HG03066 (cell line): ENCODE data around the gene REC8.
A peak's percentile ranks its signal among the peaks of the same experiment; 100 is the strongest.

Source experiments
- ATAC-seq: cut with Tn5 transposase; IDR thresholded peaks from one replicate; pipeline ENCODE4 v1.9.1; 2021; ENCODE audit warnings: low read depth; ENCODE audit not compliant: unreplicated experiment

REC8 gene

DNA sequence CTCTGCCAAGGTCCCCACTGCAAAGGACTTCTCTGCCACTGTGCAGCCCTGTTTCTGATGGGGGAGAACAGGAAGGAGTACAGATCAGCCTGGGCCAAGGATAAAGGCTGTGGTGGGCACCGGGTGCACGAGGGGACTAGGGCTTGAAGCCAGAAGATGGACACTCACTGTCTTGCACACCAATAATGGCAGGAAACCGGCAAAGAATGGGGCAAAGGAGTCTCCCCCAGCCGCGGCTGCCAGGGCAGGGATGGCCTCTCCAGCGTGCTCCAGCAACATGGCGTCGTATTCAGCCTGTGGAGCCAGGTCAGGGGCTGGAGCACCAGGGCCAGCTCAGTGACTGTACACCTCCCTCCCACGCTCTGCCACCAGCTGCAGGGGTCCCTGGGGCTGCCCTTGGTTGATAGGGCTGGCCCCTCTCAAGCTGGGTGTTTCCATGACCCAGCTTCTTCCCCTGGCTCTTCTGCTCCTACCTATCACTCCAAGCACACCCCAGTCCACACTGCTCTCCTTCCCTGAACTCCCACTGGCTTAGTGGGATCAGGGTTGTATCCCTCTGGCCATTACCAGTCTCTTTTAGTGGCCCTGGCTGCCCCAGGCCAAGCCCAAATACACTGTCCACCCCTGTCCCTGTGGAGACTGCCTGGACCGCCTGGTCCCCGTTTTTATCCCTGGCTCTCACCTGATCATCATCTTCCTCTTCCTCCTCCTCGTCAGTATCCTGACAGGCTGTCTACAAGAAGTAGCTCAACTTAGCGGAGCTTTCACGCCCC lies 10.4 kb downstream of the REC8 start:
- ATAC-seq, result no peak

DNA sequence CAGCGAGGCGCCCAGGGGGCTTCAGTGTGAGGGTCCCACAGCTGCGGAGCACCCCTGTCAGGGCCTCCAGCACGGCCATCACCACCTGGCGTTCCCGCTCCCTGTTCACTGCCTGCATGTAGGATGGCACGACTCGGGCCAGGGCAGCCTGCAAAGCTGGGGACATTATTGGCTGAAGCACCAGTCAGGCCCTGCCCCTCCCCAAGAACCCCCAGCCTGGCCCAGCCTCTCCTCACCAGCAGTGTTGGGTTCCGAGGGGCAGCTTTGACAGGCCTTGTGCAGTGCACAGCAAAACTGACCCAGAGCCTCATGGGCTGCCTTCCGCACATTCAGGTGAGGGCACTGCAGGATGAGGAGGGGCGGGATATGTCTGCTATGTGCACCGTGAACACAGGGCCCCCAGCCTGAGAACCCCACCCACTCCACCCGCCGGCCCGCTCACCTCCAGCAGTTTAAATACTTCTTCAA lies 11.2 kb downstream of the REC8 start:
- ATAC-seq, result no peak

DNA sequence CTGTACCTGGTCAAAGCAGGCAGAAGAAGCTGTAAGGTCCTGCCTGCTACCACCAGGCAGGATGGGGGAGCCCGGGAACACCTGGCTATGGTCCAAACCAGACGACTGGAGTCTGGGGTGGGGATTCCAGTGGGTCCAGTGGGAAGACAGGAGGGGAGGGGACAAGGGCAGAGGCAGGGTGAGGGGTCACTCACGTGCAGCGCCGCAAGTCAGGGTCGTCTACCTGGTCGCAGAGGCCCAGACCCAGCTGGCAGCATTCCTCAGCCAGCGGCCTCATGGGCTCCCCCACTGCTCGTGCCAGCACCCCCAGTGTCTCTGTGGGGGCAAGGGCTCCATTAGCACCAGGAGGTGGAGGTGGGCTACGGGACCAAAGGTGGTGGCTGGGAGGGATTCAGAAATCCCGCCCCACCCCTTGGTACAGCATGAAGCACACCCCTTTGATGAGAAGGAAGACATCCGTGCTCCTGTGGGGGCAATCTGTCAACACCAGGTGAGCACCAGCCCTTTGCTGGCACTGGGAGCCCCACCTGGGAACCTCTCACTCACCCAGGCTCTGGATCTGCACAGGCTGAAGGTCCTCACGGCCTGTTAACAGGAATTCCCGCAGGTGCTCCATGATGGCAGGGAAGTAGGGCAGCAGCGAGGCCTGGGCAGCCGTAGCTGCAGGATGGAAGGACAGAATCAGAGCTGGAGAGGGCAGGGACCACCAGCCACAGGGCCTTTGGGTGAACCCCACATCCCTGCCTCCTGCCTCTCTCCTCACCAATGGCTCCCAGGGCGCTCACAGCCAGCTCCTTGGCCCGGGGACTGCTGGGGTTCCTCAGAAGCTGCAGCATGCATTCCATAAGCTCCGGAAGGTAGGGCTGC lies 12.5 kb downstream of the REC8 start:
- no peak for ATAC-seq

DNA sequence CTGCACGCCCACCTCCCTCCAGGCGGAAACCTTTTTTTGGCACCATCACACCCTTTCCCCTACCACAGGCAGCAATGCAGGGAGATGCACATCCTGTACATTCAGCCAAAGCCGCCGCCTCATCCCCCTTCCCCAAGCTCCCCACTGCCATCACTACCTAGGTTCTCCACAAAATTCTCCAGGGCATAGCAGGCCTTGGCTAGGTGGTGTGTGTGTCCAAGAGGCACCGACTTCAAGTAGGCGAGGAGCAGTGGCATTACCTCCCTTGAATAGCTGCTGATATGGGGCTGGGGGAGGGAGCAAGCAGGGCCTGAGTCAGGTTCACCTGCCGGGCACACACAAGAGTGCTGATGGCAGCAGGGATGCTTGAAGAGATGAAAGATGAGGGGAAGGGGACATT lies 13.1 kb downstream of the REC8 start:
- no peak for ATAC-seq

DNA sequence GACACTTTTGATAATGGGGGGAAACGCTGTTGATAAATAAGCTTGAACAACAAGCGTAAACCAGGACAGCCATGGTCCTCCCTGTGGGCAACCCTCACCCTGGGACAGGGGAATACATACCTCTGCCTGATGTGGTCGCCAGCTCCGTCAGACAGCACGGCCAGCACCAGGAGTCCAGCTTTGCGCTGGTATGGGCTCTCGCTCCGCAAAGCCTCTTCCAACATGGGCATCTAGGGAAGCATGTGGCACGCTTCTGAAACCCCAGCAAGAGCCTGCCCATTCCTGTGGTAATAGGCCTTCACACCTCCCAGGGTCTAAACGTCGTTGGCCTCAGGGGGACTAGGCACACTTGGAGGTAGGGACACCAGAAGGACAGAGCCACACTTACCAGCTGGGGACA lies 13.9 kb downstream of the REC8 start:
- no peak for ATAC-seq

DNA sequence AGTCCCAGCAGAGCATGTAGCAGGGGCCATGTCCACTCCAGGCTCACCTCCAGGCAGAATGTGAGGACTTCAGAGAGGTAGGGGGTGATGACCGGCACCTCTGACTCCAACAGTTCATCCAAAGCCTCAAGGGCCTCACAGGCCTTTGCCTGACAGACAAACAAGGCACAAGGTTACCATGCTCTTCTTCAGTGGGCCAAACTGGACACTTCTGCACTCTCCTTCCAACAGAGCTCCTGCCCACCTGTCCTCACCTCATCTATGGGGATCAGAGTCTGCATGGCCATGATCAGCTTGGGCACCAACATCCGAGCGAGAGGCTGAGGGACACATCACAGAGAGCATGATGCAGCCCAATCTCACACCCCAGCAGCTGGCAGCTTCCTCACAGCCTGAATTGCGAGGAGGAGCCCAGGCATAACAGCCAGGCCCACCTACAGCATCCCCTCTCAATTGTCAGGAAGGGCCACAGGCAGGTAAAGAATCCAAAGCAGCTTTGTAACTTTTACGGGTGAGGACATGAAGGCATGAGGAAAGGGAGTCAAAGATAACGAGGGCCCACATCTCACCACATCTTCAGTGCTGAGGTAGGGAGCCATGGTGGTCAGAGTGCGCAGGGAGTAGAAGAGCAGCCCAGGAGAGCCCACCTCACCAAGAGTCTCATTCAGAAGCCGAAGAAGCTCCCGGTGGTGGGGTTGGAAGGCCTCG lies 15.1 kb downstream of the REC8 start:
- no peak for ATAC-seq

DNA sequence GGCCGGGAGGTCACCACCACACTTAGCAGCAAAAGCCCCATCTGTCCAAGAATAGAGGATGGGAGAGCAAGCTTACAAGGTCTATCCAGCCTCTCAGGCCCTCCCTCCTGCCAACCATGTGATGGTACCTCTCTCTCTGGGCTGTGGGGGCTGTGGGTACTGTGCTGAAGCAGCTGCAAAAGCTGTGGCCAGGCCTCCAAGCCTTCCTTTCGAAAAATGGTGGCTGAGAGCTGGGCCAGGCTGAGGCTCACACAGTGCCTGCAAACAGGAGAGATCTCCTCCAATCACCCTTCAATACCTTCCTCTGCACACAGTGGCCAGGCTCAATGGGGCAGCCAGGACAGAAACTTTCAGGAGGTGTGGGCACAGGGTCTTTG lies 15.6 kb downstream of the REC8 start:
- no peak for ATAC-seq

DNA sequence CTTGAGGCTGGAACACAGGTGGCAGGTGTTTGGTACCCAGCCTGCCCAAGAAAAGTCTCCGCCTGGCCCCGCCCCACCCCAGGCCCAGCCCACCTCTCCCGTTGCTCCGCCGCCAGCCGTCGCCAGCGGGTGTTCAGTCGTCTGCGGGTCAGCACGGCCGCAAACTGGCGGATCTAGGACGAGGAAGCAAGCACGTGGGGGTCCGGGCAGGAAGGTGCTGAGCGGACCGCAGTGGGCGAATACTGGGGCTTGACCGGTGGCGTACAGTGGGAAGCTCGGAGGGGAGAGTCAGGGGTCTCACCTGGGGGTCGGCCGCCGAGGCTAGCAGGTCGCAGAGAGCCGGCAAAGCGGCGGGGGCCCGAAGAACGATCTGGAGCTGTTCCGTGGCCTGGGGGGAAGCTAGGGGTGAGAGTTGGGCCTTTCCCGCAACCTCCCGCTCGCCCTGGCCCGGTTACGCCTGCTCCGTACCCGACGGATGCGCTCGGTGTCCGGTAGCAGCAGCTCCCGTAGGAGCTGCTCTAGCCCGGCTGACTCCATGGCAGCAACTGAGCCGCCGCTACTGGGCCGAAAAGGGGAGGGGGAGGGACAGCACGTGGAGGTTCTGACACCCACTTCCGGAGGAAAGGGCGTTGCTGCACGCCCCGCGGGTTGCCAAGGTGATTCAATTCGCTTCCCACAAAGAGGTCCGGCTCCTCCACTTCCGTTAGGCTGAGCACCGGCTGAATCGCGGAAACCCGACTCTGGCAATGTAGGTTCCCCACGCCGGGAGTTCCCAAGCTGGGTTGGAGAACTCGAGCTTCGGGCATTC lies 16.6 kb downstream of the REC8 start, which contains the start of gene IPO4:
Gene IPO4 (minus strand): TSS at position 566 of the 808 bp plus-strand sequence. CDS start 29 bp downstream, at position 537.
- peak; percentile 94 for ATAC-seq

DNA sequence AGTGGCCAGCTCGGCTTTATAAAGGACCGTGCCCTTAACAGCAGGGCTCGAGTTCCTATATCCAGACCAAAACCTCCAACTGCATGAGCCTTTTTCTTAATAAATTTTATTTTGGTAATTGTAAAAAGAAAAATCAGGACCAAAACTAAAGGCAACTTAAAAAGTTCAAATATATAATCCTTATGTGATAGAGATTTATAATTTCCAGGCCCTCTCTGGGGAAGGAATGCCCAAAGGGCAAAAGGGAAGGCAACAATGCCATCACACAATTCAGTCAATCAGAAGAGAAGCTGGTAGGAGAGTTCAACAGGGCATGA lies 17.1 kb downstream of the REC8 start:
- ATAC-seq, result no peak

DNA sequence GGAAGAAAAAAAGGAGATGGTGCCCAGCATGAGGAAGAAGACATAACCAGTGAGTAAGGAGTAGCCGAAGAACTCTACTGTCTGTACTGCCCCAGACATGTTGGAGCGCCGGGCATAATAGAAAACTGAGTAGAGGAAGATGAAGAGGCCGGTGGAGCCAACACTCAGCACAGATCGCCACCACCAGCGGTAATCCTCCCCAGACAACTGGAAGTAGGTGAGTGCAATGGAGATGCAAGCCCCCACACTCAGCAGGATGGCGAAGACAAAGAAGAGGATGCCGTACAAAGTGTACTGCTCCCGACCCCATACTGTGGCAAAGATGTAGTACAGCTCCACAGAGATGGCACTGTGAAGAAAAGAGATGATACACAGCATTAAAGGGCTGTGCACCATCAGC lies 17.6 kb downstream of the REC8 start:
- ATAC-seq, result no peak

DNA sequence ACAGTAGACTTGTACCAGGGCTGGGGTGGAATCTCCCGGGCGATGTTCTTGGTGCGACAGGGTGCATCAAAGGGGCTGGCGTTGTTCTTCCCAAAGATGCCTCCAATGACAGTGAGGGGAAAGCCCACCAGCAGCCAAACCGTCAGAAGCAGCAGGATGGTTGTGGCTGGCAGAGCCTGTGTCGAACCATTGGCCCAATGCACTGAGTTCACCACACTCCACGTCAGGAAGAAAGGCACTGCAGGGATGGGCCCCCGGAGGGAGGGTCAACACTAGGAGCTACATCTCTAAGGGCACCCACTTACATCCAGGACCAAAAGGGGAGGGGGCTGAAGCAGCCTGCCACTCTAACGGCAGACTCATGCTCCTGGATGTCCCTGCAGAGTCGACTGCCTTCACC lies 18.5 kb downstream of the REC8 start:
- no peak for ATAC-seq

DNA sequence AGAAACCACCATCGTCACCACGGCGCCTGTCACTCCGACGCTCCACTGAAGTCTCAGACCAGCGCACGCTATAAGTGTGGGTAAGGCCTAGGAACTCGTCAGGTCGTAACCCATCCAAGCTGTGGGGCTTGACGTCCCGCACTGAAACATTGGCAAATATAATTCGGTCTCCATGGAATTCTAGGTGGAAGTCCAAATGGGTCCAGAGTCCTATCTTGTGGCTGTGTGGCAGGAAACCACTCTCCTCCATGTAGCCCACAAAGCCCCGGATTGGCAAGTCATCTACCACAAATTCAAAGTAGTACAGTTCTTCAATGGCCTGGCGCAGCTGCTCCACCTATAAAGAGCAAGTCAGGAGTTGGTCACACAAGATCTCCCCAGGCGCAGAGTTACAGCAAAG lies 21.1 kb downstream of the REC8 start:
- ATAC-seq, result no peak

DNA sequence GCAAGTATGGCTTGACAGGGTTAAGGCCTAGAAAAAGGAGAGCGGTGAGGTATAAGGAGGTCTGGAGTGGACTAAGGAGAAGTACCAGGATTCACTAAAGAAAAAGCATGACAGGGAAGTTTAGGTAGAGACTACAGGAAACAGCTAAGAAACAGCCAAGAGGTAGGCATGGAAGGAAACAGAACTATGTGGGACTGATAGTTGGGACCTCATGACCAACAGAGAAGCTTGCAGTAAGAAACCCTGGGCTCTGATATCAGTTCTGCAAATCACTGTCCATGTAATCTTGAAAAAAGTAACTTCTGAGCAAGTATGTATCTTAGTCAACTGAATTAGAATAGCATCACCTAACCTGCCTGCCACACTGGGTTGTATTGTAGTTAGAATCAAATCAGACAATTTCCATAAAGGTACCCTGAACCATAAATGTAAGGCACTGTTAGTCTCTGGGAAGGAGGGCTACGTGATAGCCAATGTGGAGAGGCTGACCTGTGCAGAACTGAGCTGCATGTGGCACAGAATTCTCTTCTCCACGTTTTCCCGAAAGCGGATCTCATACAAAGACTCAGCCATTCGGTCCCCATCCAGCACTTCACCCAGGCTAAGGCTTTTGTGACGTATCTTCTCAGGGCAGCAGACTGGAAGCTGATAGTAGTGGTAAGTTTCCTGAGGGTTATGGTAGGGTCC lies 22.4 kb downstream of the REC8 start:
- no peak for ATAC-seq

DNA sequence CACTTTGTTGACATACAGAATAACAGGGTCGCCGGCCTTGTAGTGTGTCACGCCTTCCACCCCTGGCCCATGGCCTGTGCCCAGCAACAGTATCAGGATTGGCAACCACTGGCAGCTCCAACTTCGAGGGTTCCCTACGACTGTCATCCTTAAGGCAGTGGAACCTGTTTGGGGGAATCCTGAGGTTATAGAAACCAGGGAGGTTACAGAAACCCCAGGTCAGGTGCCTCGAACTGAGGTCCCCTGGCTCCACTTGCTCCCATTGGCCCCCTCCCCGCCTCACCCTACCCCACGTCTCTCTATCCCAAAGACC lies 22.9 kb downstream of the REC8 start:
- no peak for ATAC-seq

DNA sequence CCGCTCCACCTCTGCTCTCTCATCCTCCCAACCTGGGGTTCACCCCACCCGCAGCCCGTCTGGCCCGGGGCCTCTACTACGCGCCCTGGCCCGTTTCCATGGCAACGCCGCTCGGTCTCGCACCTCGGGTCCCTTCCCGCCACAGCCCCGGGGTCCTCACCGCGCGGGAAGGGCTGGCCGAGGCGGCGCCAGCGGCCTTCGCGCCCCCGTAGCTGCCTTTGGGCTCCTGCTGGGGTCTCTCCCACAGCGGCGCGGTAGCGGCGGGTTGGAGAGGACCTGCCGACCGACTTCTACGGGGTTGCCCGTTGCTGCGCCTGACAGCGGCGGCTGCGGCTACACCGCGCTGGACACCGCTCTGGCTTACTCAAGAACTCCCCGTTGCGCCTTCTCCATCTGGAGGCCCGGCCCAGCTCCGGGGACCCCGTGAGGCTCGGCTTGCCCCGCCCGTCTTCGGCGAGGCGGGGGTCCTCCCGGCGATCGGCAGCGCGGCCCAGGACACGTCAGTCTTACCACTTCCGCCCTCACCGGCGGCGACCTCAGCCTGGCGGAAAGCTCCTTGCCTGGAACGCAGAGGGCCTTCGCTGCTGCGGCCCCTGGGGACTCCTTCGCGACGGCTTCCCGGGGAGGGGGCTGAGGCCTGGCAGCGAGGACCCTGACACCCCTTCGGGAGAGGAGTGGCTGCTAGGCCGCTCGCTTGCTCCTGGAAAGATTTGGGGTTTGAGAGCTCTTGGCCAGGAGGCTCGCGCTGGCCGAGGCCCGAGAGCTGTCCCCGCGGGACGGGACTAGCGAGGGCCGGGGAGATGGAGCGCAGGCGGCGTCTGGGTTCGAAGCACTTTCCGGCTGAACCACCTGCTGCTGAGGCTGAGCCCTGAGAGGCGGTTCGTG lies 23.5 kb downstream of the REC8 start, which contains the start of gene TM9SF1:
Gene TM9SF1 (minus strand): TSS at position 256 of the 885 bp plus-strand sequence. CDS start 422 bp downstream, outside the sequence.
- peak; percentile 82 for ATAC-seq

DNA sequence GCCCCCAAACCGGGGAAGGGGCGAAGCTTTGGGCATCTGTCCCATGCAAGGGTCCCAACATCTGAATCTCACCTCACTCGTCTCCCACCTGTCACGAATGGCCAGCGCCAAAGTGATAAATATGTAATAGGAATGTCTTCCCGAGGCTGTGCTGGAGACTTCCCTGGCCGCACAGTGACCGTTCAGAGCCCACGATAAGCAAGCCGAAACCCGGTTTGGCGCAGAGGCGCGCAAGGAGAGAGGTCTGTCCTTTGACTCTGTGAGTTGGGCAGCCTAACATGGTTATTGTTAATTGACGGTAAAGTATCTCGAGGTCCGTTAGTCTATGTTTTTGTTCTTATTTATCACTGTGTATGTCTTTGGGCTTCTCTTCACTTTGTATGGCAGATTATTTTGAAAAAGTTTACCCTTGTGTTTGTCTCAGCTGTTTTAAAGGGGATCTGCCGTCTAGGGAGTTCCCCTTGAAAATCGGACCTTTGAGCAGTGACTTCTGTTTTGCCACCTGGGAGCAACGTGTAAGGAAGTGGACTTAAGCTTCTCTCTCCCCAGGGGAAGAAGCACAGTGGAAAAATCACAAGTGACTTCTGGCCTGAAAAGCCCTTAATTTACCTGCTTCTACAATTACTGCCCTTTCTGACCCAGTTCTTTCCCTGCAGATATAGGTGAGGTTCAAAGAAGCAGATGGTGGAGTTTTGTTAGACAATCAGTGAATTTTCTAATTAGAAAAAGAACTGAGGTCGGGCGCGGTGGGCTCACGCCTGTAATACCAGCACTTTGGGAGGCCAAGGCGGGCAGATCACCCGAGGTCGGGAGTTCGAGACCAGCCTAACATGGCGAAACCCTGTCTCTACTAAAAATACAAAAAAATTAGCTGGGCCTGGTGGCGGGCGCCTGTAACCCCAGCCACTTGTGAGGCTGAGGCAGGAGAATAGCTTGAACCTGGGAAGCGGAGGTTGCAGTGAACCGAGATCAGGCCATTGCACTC lies 24.5 kb downstream of the REC8 start:
- peak; percentile 32 for ATAC-seq

DNA sequence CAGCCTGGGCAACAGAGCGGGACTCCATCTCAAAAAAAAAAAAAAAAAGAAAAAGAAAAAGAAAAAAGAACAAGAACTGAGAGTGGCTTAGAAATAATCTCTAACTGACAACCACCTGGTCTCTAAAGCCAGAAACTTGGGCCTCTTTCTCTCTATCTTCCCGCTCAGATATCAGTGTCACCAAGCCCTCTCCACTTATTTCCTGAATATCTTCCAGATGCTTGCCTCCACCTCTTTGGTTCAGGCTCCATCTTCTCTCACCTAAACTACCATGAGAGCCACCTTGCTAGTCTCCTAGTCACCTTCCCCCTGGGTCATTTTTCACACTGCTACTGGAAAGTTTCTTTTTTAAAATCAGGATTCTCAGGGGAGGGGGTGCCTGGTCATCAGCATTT lies 25.2 kb downstream of the REC8 start:
- ATAC-seq, result no peak
